ENCODE measurements around the gene RAD17. TPM values are rescaled to one million over a fixed set of nuclear protein-coding genes. Genes with fewer than 3 reads are reported as not detected.

RAD17 gene
- total RNA-seq, 3 donors from 2014 or later: 14.6 to 24.1 (median 14.7) TPM

- TF ChIP-seq POLR2AphosphoS5 (IDR thresholded peaks at IDR 0.05) (no peak), POLR2A (IDR thresholded peaks at IDR 0.05) (no peak), CTCF (IDR thresholded peaks at IDR 0.05) (no peak)
- no peak for DNase-seq (ENCODE audit: low spot score in 2 of 2)
- Histone ChIP-seq H3K27ac (no peak overlapping the region), H3K36me3 (no peaks in the 10 kb centered on the region), H3K27me3 (no peaks in the 10 kb centered on the region), H3K9me3 (no peaks in the 10 kb centered on the region), H3K4me3 (no peak overlapping the region), H3K4me1 (no peaks in the 10 kb centered on the region)
- intact Hi-C loops (cut with DNase I; ENCODE audit: low total_unique reads): no loop called here
Measured at GRCh38 chr5:69359699-69360098, 9.9 kb upstream of the RAD17 start.

GRCh38 chr5:69360442-69360841 lies 9.2 kb upstream of the RAD17 start:
- TF ChIP-seq POLR2A (IDR thresholded peaks at IDR 0.05): no peak
- TF ChIP-seq POLR2AphosphoS5 (IDR thresholded peaks at IDR 0.05): no peak
- TF ChIP-seq CTCF (IDR thresholded peaks at IDR 0.05): no peak
- H3K4me1 ChIP-seq: no peaks in the 10 kb centered on the region
- H3K27me3 ChIP-seq: no peaks in the 10 kb centered on the region
- no peaks in the 10 kb centered on the region for H3K9me3 ChIP-seq
- no peak overlapping the region for H3K27ac ChIP-seq
- no peak for DNase-seq (ENCODE audit: low spot score in 2 of 2)
- H3K36me3 ChIP-seq: no peaks in the 10 kb centered on the region
- no peak overlapping the region for H3K4me3 ChIP-seq
- intact Hi-C loops (cut with DNase I; ENCODE audit: low total_unique reads): no loop called here

DNA sequence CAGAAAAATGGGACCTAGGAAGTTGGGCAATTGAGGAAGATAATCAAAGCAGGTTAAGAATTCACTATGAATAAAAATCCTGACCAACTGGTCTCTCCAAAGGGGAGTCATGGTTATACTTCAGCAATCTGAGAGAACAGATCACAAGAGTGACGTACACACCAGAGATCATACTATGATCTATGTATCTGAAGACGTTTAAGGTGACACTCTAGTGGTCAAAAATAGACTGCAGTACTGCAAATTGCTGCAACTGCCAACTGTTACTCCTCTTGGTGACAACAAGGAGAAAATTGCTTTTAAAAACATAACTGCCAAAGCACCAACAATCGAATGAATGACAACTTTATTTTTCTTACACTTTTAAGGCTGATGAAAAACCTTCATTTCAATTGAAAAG lies 5.2 kb upstream of the RAD17 start:
- Histone ChIP-seq H3K4me3 (no peak overlapping the region), H3K36me3 (no peaks in the 10 kb centered on the region), H3K27ac (no peak overlapping the region), H3K9me3 (no peaks in the 10 kb centered on the region), H3K27me3 (no peaks in the 10 kb centered on the region), H3K4me1 (peaks cover 0 to 9% of the 10 kb centered on the region in 2 donors)
- intact Hi-C loops (cut with DNase I; ENCODE audit: low total_unique reads): no loop called here
- DNase-seq (ENCODE audit: low spot score in 2 of 2): no peak
- TF ChIP-seq POLR2A (IDR thresholded peaks at IDR 0.05) (no peak), POLR2AphosphoS5 (IDR thresholded peaks at IDR 0.05) (no peak), CTCF (IDR thresholded peaks at IDR 0.05) (peak in 2 of 3 donors; percentile 21 to 43)

- Histone ChIP-seq H3K27ac (no peak overlapping the region), H3K36me3 (no peaks in the 10 kb centered on the region), H3K9me3 (no peaks in the 10 kb centered on the region), H3K4me3 (no peak overlapping the region), H3K4me1 (peaks cover 0 to 9% of the 10 kb centered on the region in 2 donors), H3K27me3 (no peaks in the 10 kb centered on the region)
- intact Hi-C loops (cut with DNase I; ENCODE audit: low total_unique reads): no loop called here
- no peak for DNase-seq (ENCODE audit: low spot score in 2 of 2)
- TF ChIP-seq POLR2A (IDR thresholded peaks at IDR 0.05) (no peak), POLR2AphosphoS5 (IDR thresholded peaks at IDR 0.05) (no peak)
Measured at GRCh38 chr5:69364850-69365249, 4.8 kb upstream of the RAD17 start.

DNA sequence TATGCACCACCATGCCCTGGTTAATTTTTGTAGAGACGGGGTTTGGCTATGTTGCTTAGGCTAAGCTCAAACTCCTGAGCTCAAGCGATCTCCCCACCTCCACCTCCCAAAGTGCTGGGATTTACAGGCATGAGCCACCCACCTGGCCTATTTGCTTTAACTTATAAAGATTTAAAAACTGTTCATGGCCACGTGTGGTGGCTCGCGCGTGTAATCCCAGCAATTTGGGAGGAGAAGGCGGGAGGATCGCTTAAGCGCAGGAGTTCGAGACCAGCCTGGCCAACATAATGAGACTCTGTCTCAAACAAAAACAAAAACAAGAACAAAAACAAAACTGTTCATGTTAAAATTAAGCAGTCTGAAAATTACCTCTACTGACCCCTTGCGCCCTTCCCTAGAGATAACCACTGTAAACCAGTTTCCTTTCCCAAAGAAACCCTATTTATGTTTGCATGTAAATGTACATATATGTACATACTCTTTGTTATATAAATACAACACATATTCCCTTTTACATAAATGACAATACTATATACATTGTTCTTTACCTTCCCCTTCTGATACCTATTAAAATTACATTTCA lies 1.8 kb upstream of the RAD17 start:
- TF ChIP-seq CTCF (IDR thresholded peaks at IDR 0.05): no peak
- TF ChIP-seq POLR2A (IDR thresholded peaks at IDR 0.05): no peak
- no peak for TF ChIP-seq POLR2AphosphoS5 (IDR thresholded peaks at IDR 0.05)
- no peaks in the 10 kb centered on the region for H3K27me3 ChIP-seq
- no peak for DNase-seq (ENCODE audit: low spot score in 2 of 2)
- H3K27ac ChIP-seq: peak overlapping the region; percentile 98 to 99
- H3K36me3 ChIP-seq: no peaks in the 10 kb centered on the region
- H3K4me1 ChIP-seq: peaks cover 0 to 9% of the 10 kb centered on the region in 2 donors
- no peaks in the 10 kb centered on the region for H3K9me3 ChIP-seq
- peak overlapping the region in 2 of 3 donors; percentile 81 to 82 for H3K4me3 ChIP-seq
- intact Hi-C loops (cut with DNase I; ENCODE audit: low total_unique reads): no loop called here
